HepG2 (cell line): ENCODE measurements around the gene PSD. TPM values are rescaled to one million over a fixed set of nuclear protein-coding genes. Genes with fewer than 3 reads are reported as not detected.

Experiments used
- ATAC-seq: fragments of 200-7000 bp; cut with Tn5 transposase; 3 replicates; pipeline ENCODE4 v1.9.1; 2020; ENCODE audit warnings: mild to moderate bottlenecking, moderate library complexity
- BruUV-seq: library from RNA; stranded (reverse); fragments of 400-500 nt; replicated peaks from 2 replicates; lab custom pipeline; 2021; lab: Mats Ljungman, UMichigan
- CTCF ChIA-PET: fragments of 300-600 bp; formaldehyde crosslinking; extraction: SDS; loops from one replicate; lab custom pipeline; 2021; ENCODE audit warnings: low total read pairs, inconsistent platforms, low intra/inter-chr PET ratio; lab: Yijun Ruan, JAX
- POLR2A ChIA-PET: fragments of 350-600 bp; sonication (Branson Sonifier 250); formaldehyde crosslinking; loops from one replicate; lab custom pipeline; 2020; ENCODE audit warnings: antibody characterized with exemption, inconsistent platforms; lab: Yijun Ruan, JAX
- DNase-seq: peaks from one replicate; pipeline ENCODE4 v3.0.0-alpha.2; 2015; ENCODE audit warnings: low spot score
- FAIRE-seq: peaks from 3 replicates; lab custom pipeline; 2011; peaks lifted over from hg19 to GRCh38; lab: Jason Lieb, UNC
- H2AFZ ChIP-seq: one replicate; pipeline ENCODE4 v1.6.1; 2011; ENCODE audit warnings: low read length, inconsistent platforms
- H3K27ac ChIP-seq: fragments of 300-600 bp; 3 replicates; pipeline ENCODE4 v1.8.0; 2011; ENCODE audit warnings: mixed run types, mild to moderate bottlenecking, mixed read lengths, low read length, inconsistent platforms; ENCODE audit not compliant: insufficient read depth; ENCODE audit errors: extremely low read length
- H3K27me3 ChIP-seq, 2 experiments: fragments of 200-600 bp in 1 of 2; 2 replicates in 1 of 2; 3 replicates in 1 of 2; pipeline versions ENCODE4 v1.6.0 to v1.8.0; 2011; ENCODE audit warnings: low read length in 2 of 2, mild to moderate bottlenecking in 2 of 2, moderate library complexity in 2 of 2, inconsistent platforms in 1 of 2; ENCODE audit not compliant: insufficient read depth in 2 of 2, control insufficient read depth in 1 of 2
- H3K36me3 ChIP-seq, 2 experiments: fragments of 200-600 bp in 1 of 2; replicated peaks in 1 of 2; 2 replicates in 1 of 2; 3 replicates in 1 of 2; pipeline versions ENCODE4 v1.5.1 to v1.8.0; 2011; ENCODE audit warnings: low read length in 2 of 2, inconsistent platforms in 1 of 2; ENCODE audit not compliant: insufficient read depth in 2 of 2, control insufficient read depth in 1 of 2
- H3K4me1 ChIP-seq: 2 replicates; pipeline ENCODE4 v1.5.1; 2012; ENCODE audit warnings: low read length, inconsistent platforms; ENCODE audit not compliant: insufficient read depth
- H3K4me2 ChIP-seq: 2 replicates; pipeline ENCODE4 v1.6.0; 2011; ENCODE audit warnings: low read depth, low read length, inconsistent platforms
- H3K4me3 ChIP-seq, 3 experiments: fragments of 200-600 bp in 1 of 3; sonication (generic), shearing (Covaris generic) in 1 of 3; replicated peaks in 1 of 3; 2 replicates each; pipeline ENCODE4 v1.5.1; 2011 to 2016; ENCODE audit warnings: low read length in 3 of 3, inconsistent platforms in 2 of 3, low read depth in 2 of 3, mild to moderate bottlenecking in 2 of 3, control low read depth in 1 of 3, mixed read lengths in 1 of 3; ENCODE audit not compliant: insufficient read depth in 1 of 3
- H3K79me2 ChIP-seq: one replicate; pipeline ENCODE4 v1.6.1; 2011; ENCODE audit warnings: low read length, inconsistent platforms; ENCODE audit not compliant: insufficient read depth
- H3K9ac ChIP-seq: 2 replicates; pipeline ENCODE4 v1.6.0; 2011; ENCODE audit warnings: mild to moderate bottlenecking, low read depth, low read length, inconsistent platforms; ENCODE audit not compliant: insufficient read depth
- H3K9me3 ChIP-seq: 2 replicates; pipeline ENCODE4 v1.5.1; 2012; ENCODE audit warnings: mild to moderate bottlenecking, low read length
- H4K20me1 ChIP-seq: 2 replicates; pipeline ENCODE4 v1.6.0; 2011; ENCODE audit warnings: inconsistent platforms, mild to moderate bottlenecking, low read length, moderate library complexity; ENCODE audit not compliant: insufficient read depth
- BORCS8-MEF2B ChIP-seq: sonication (generic); formaldehyde crosslinking; IDR thresholded peaks from 2 replicates; pipeline ENCODE4 v1.8.0; 2022; ENCODE audit warnings: mild to moderate bottlenecking, missing genetic modification reagents
- FOXA1 ChIP-seq, 2 experiments: fragments of 450-650 bp in 1 of 2; sonication (generic) in 1 of 2; formaldehyde crosslinking in 1 of 2; IDR thresholded peaks; 2 replicates each; pipeline versions ENCODE4 v1.4.0 to v1.6.1; 2016 to 2020; ENCODE audit warnings: missing genetic modification reagents in 1 of 2
- RBM22 ChIP-seq: fragments of 200-400 bp; formaldehyde crosslinking; optimal IDR thresholded peaks from 2 replicates; pipeline ENCODE3; 2017; ENCODE audit warnings: mild to moderate bottlenecking, low read length, moderate library complexity
- SNAPC5 ChIP-seq: sonication (generic); formaldehyde crosslinking; IDR thresholded peaks from 2 replicates; pipeline ENCODE4 v1.8.1; 2023; ENCODE audit warnings: mild to moderate bottlenecking, missing genetic modification reagents, borderline replicate concordance
- WGBS: methylation state at CpG from one replicate; pipeline ENCODE4 v1.1.6; 2017; ENCODE audit warnings: low lambda C conversion rate; 5-methylcytosine and 5-hydroxymethylcytosine counted together
- in situ Hi-C: cut with HindIII; loops from 2 replicates; pipeline ENCODE4 v1.10.0; 2017; ENCODE audit warnings: low pct_unique_long_range_greater_than_20kb; ENCODE audit not compliant: extremely low pct_ligation_motif_present
- intact Hi-C: fragments of 100-400 bp; cut with micrococcal nuclease; formaldehyde crosslinking; loops from one replicate; pipeline ENCODE4 v1.10.0; 2022; ENCODE audit not compliant: unreplicated experiment
- polyA plus RNA-seq, 8 experiments: library from polyadenylated mRNA; depleted of rRNA in 3 of 8; stranded (reverse) in 7 of 8; unstranded in 1 of 8; fragments of >200 nt; fragmentation: Illumina TruSeq in 4 of 8; extraction: Trizol in 4 of 8; gene quantifications; 2 replicates each; pipeline versions ENCODE4 v1.2.1 to v1.2.3, GENCODE V29; 2011 to 2016; ENCODE audit warnings: low read depth in 4 of 8, missing spikeins in 1 of 8, mixed read lengths in 1 of 8; ENCODE audit not compliant: insufficient read depth in 1 of 8
- total RNA-seq, 5 experiments: library from RNA; depleted of rRNA; stranded (reverse); fragments of >200 nt; fragmentation: Illumina TruSeq; extraction: Trizol; gene quantifications; 2 replicates each; pipeline ENCODE4 v1.2.3, GENCODE V29; 2016; ENCODE audit warnings: low read depth in 1 of 5

PSD gene
- total and polyA plus RNA-seq, 2 of the 13 experiments (the other 11 are each of a cell fraction or from before 2014, with no cell fraction given), result 0.35 to 0.58 TPM

GRCh38 chr10:102381983-102382382, 36.6 kb downstream of the PSD start:
- H3K27ac ChIP-seq, result no peak overlapping the region
- DNase-seq, result no peak
- H3K4me2 ChIP-seq, result no peak overlapping the region
- no peak for ATAC-seq
- no peaks in the 10 kb centered on the region for H4K20me1 ChIP-seq
- WGBS, result 97% methylated on average over 4 of the region's 9 CpGs
- BruUV-seq, result no TSS peak
- H3K4me1 ChIP-seq, result peaks cover 14% of the 10 kb centered on the region
- POLR2A ChIA-PET, result no interaction called here
- peaks cover 20 to 37% of the 10 kb centered on the region in 2 experiments for H3K36me3 ChIP-seq
- H3K4me3 ChIP-seq, result no peak overlapping the region
- no peaks in the 10 kb centered on the region for H3K79me2 ChIP-seq
- no peaks in the 10 kb centered on the region for H3K9me3 ChIP-seq
- in situ Hi-C loops (no loop called here), intact Hi-C loops (no loop called here)
- no peak for FAIRE-seq
- no peak overlapping the region for H3K9ac ChIP-seq
- H2AFZ ChIP-seq, result no peak overlapping the region
- TF ChIP-seq FOXA1 (IDR thresholded peaks at IDR 0.05), result no peak
- no peak for TF ChIP-seq FOXA1 (CRISPR knock-in tag; IDR thresholded peaks at IDR 0.05)
- TF ChIP-seq BORCS8-MEF2B (CRISPR knock-in tag), result no peak
- H3K27me3 ChIP-seq, result no peaks in the 10 kb centered on the region
- CTCF ChIA-PET, result no interaction called here

GRCh38 chr10:102379383-102379782, 39.2 kb downstream of the PSD start:
- no peak overlapping the region for H3K4me2 ChIP-seq
- in situ Hi-C loops (no loop called here), intact Hi-C loops (no loop called here)
- ChIA-PET POLR2A (no interaction called here), CTCF (no interaction called here)
- no TSS peak for BruUV-seq
- H3K9ac ChIP-seq, result no peak overlapping the region
- no peaks in the 10 kb centered on the region for H3K27me3 ChIP-seq
- 97% methylated on average over 5 of the region's 6 CpGs for WGBS
- TF ChIP-seq RBM22 (peak; percentile 58), SNAPC5 (no peak)
- 0 out of 2 replicates have a peak, but pooled peaks cover 2% of the 10 kb centered on the region for H4K20me1 ChIP-seq
- no peaks in the 10 kb centered on the region for H3K9me3 ChIP-seq
- DNase-seq (no peak), FAIRE-seq (no peak), ATAC-seq (no peak)
- peaks cover 31 to 59% of the 10 kb centered on the region in 2 experiments for H3K36me3 ChIP-seq
- H3K4me1 ChIP-seq, result 0 out of 2 replicates have a peak, but pooled peaks cover under 1% of the 10 kb centered on the region
- no peaks in the 10 kb centered on the region for H3K79me2 ChIP-seq
- H3K4me3 ChIP-seq, result no peak overlapping the region
- H3K27ac ChIP-seq, result no peak overlapping the region
- H2AFZ ChIP-seq, result no peak overlapping the region
